Stimulated activated CD8-positive, alpha-beta memory T cell treated with anti-CD3 and anti-CD28 coated beads, Interleukin-7, amount 100 ng/mL, for 4 hours (primary cell): ENCODE measurements around the gene GALNT5.
"Not testable (repeated sequence)": the region's sequence is repeated elsewhere in the genome, so short reads cannot be mapped to it uniquely, and the experiment has no call there.

Experiments
- DNase-seq, 2 donors: peaks; one replicate each; pipeline ENCODE4 v3.0.0-alpha.2; 2020; ENCODE audit warnings: low read depth in 2 of 2

Gene GALNT5

GRCh38 chr2:157327621-157328500 is 70.4 kb downstream of the GALNT5 start:
- DNase-seq, result peak; percentile 74 to 82

GRCh38 chr2:157329524-157329923 is 72.0 kb downstream of the GALNT5 start:
- DNase-seq, result no peak

- DNase-seq, result no peak
These were observed 76.0 kb downstream of the GALNT5 start for GRCh38 chr2:157333304-157334047.

GRCh38 chr2:157334335-157334734 is 76.8 kb downstream of the GALNT5 start:
- no peak for DNase-seq

GRCh38 chr2:157334797-157335196 is 77.3 kb downstream of the GALNT5 start:
- no peak for DNase-seq

GRCh38 chr2:157336137-157337010 is 78.9 kb downstream of the GALNT5 start:
- DNase-seq, result no peak

GRCh38 chr2:157337978-157338377 is 80.5 kb downstream of the GALNT5 start:
- no peak for DNase-seq

- DNase-seq, result no peak
These were observed 82.6 kb downstream of the GALNT5 start for GRCh38 chr2:157339965-157340655.

- DNase-seq, result not testable (repeated sequence)
These were observed 83.9 kb downstream of the GALNT5 start for GRCh38 chr2:157341381-157341780.

- DNase-seq, result no peak
These were observed 88.3 kb downstream of the GALNT5 start for GRCh38 chr2:157345647-157346389.

- DNase-seq, result no peak
These were observed 90.9 kb downstream of the GALNT5 start for GRCh38 chr2:157348291-157348921.

- DNase-seq, result no peak
These were observed 92.5 kb downstream of the GALNT5 start for GRCh38 chr2:157349949-157350515.

GRCh38 chr2:157355618-157356017 is 98.1 kb downstream of the GALNT5 start:
- no peak for DNase-seq

GRCh38 chr2:157359628-157360027 is 102.1 kb downstream of the GALNT5 start:
- DNase-seq, result no peak

- DNase-seq, result no peak
These were observed 104.0 kb downstream of the GALNT5 start for GRCh38 chr2:157361526-157361925.

- DNase-seq, result no peak
These were observed 105.1 kb downstream of the GALNT5 start for GRCh38 chr2:157362627-157363026.

GRCh38 chr2:157363612-157364101 is 106.2 kb downstream of the GALNT5 start:
- DNase-seq, result no peak
